IPS-18a (cell line): Measurements from ENCODE around the gene GET3.
"Not testable (repeated sequence)": the region's sequence is repeated elsewhere in the genome, so short reads cannot be mapped to it uniquely, and the experiment has no call there.

Experiments used
- H3K27ac ChIP-seq: one replicate; pipeline ENCODE4 v1.5.1; 2013; ENCODE audit warnings: low read length
- H3K27me3 ChIP-seq: one replicate; pipeline ENCODE4 v1.6.1; 2013; ENCODE audit warnings: mild to moderate bottlenecking, low read length; ENCODE audit not compliant: control insufficient read depth, insufficient read depth
- H3K36me3 ChIP-seq: one replicate; pipeline ENCODE4 v1.6.1; 2013; ENCODE audit warnings: low read depth, low read length; ENCODE audit not compliant: control insufficient read depth
- H3K4me1 ChIP-seq: one replicate; pipeline ENCODE4 v1.6.1; 2013; ENCODE audit warnings: low read depth, low read length; ENCODE audit not compliant: control insufficient read depth
- H3K4me3 ChIP-seq: one replicate; pipeline ENCODE4 v1.5.1; 2013; ENCODE audit warnings: low read length
- H3K9ac ChIP-seq: one replicate; pipeline ENCODE4 v1.6.1; 2013; ENCODE audit warnings: mild to moderate bottlenecking, low read length, moderate library complexity
- H3K9me3 ChIP-seq: one replicate; pipeline ENCODE4 v1.6.1; 2013; ENCODE audit warnings: low read depth, low read length; ENCODE audit not compliant: control insufficient read depth

GET3 gene

GRCh38 chr19:12736995-12737834 is at the start of gene GET3:
GET3 (plus strand) TSS chr19:12737497; CDS start chr19:12737506, 9 bp downstream.
- peak within 1 kb of the TSS; percentile 96 for H3K9ac ChIP-seq
- peak within 1 kb of the TSS; percentile 99 for H3K27ac ChIP-seq
- peaks cover 10% of the 10 kb centered on the region for H3K4me1 ChIP-seq
- peak within 1 kb of the TSS; percentile 85 for H3K4me3 ChIP-seq
- H3K9me3 ChIP-seq: no peaks in the 10 kb centered on the region
- peaks cover 13% of the 10 kb centered on the region for H3K36me3 ChIP-seq
- H3K27me3 ChIP-seq: no peaks in the 10 kb centered on the region

DNA sequence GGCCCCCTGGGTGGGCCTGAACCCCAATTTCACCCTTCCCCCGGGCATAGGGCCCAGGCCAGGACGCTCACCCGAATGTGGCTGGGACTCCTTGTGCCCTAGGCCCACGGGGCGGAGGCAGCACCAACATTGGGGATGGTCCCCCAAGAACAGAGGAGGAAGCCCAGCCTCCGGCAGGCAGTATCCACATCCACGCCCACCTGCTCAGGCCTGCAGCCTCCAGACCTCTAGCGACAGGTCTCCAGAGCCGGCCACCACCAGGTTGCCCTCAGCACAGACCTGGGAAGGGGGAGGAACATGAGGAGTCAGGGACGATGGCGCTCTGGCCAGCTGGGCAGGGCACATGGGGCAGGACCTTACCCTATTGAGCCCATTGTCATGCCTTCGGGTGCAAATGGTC is 48.3 kb upstream of the GET3 start:
- Histone ChIP-seq H3K27ac (no peak overlapping the region), H3K27me3 (no peaks in the 10 kb centered on the region), H3K9me3 (no peaks in the 10 kb centered on the region), H3K9ac (no peak overlapping the region), H3K4me1 (no peaks in the 10 kb centered on the region), H3K4me3 (no peak overlapping the region), H3K36me3 (no peaks in the 10 kb centered on the region)

DNA sequence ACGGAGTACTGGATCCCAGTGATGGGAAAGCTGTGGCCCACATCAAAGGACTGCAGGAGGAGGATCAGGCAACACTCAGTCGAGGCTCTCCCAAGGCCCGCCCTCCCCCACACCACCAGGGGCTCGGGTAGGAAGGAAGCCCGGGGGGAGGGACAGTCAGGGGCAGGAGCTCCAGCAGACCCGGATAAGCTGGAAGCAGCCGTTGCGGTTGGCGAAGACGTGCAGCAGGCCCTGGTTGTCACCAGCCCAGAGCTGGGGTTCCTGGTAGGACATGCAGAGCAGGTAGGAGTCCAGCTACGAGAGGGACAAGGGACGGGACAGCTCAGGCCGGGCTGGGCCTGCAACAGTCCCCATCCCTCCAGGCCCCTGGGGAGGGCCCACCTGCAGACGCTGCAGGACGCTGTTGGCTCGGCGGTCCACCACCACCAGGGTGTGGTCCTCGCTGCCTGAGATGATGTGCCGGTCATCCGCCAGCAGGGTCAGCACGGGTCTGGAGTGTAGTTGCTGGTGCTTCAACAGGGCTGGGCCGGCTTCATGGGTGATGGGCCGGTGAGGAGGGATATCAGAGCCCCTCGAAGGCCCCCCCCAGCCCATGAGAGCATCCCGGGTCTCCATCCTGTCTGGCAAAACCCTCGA is 47.6 kb upstream of the GET3 start:
- H3K9me3 ChIP-seq: no peaks in the 10 kb centered on the region
- H3K4me1 ChIP-seq: no peaks in the 10 kb centered on the region
- H3K9ac ChIP-seq: no peak overlapping the region
- H3K4me3 ChIP-seq: no peak overlapping the region
- H3K27ac ChIP-seq: no peak overlapping the region
- no peaks in the 10 kb centered on the region for H3K27me3 ChIP-seq
- no peaks in the 10 kb centered on the region for H3K36me3 ChIP-seq

DNA sequence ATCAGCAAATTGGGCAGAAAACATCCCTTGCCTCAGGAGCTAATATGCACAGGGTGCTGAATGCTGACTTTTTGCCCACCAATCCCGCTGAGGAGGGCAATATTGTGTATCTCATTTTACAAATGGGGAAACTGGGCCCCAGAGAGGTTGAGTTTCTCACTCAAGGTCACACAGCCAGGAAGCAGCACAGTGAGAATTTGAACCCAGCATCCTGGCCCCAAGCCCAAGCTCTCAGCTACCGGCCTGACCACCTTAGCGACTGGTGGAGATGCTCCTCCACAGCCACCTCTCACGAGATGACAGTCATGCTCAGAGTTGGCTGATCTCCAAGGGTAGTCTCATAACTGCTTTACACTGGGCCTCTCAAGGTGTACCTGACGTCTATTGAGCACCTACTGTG is 44.3 kb upstream of the GET3 start:
- H3K4me3 ChIP-seq: no peak overlapping the region
- no peaks in the 10 kb centered on the region for H3K9me3 ChIP-seq
- H3K36me3 ChIP-seq: no peaks in the 10 kb centered on the region
- H3K9ac ChIP-seq: no peak overlapping the region
- H3K27ac ChIP-seq: no peak overlapping the region
- no peaks in the 10 kb centered on the region for H3K4me1 ChIP-seq
- no peaks in the 10 kb centered on the region for H3K27me3 ChIP-seq

DNA sequence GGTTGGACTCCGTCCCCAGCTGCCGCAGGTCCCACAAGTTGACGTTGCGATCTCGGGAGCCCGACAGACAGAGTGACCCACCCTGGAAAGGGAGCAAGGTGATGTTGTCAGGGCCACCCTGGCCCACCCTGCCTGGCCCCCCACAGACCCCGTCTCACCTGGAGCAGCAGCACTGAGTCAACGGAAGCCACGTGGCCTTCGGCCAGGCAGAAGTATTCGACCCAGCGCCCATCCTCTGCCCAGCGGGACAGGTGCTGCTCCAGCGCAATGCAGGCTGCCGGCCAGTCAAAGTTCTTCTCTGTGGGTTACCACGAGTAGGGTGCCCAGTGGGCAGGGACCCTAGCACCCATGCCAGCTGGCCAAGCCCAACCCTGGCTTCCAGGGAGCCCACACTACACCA is 42.7 kb upstream of the GET3 start:
- Histone ChIP-seq H3K9ac (no peak overlapping the region), H3K36me3 (peaks cover 1% of the 10 kb centered on the region), H3K27ac (no peak overlapping the region), H3K4me3 (no peak overlapping the region), H3K9me3 (no peaks in the 10 kb centered on the region), H3K4me1 (no peaks in the 10 kb centered on the region), H3K27me3 (no peaks in the 10 kb centered on the region)

- Histone ChIP-seq H3K9ac (no peak overlapping the region), H3K4me1 (no peaks in the 10 kb centered on the region)
Observed at GRCh38 chr19:12695096-12695495, 42.2 kb upstream of the GET3 start.

GRCh38 chr19:12695514-12695913 is 41.8 kb upstream of the GET3 start:
- Histone ChIP-seq H3K27me3 (no peaks in the 10 kb centered on the region), H3K4me1 (no peaks in the 10 kb centered on the region), H3K4me3 (peak overlapping the region; percentile 69), H3K9ac (peak overlapping the region; percentile 48), H3K27ac (no peak overlapping the region), H3K9me3 (no peaks in the 10 kb centered on the region), H3K36me3 (peaks cover 8% of the 10 kb centered on the region)

More at GRCh38 chr19:12695096-12695495, 42.2 kb upstream of the GET3 start:
- no peaks in the 10 kb centered on the region for H3K27me3 ChIP-seq
- H3K9me3 ChIP-seq: no peaks in the 10 kb centered on the region
- no peak overlapping the region for H3K4me3 ChIP-seq
- H3K27ac ChIP-seq: no peak overlapping the region
- H3K36me3 ChIP-seq: peaks cover 6% of the 10 kb centered on the region

- H3K36me3 ChIP-seq: peaks cover 12% of the 10 kb centered on the region
- H3K9me3 ChIP-seq: no peaks in the 10 kb centered on the region
- no peaks in the 10 kb centered on the region for H3K27me3 ChIP-seq
- H3K4me3 ChIP-seq: peak overlapping the region; percentile 69
- H3K27ac ChIP-seq: no peak overlapping the region
- H3K4me1 ChIP-seq: no peaks in the 10 kb centered on the region
- peak overlapping the region; percentile 48 for H3K9ac ChIP-seq
Observed at GRCh38 chr19:12695997-12696365, 41.3 kb upstream of the GET3 start.

GRCh38 chr19:12696366-12697335 is 40.6 kb upstream of the GET3 start, which contains the start of gene FBXW9:
FBXW9 (minus strand) TSS chr19:12696631; CDS start chr19:12696581, 50 bp downstream.
- Histone ChIP-seq H3K27ac (peak within 1 kb of the TSS; percentile 13), H3K27me3 (no peaks in the 10 kb centered on the region), H3K9ac (peak within 1 kb of the TSS; percentile 48), H3K9me3 (no peaks in the 10 kb centered on the region), H3K4me3 (peak within 1 kb of the TSS; percentile 69), H3K4me1 (no peaks in the 10 kb centered on the region), H3K36me3 (peaks cover 19% of the 10 kb centered on the region)

DNA sequence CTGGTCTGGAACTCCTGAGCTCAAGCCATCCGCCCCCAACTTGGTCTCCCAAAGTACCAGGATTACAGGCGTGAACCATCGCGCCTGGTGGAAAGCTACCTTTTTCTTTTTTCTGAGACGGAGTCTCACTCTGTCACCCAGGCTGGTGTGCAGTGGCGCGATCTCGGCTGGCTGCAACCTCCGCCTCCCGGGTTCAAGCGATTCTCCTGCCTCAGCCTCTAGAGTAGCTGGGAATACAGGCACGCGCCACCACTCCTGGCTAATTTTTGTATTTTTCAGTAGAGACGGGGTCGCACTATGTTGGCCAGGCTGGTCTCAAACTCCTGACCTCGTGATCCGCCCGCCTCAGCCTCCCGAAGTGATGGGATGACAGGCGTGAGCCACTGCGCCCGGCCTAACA is 39.9 kb upstream of the GET3 start:
- H3K9me3 ChIP-seq, H3K27me3 ChIP-seq, H3K27ac ChIP-seq, H3K9ac ChIP-seq, H3K4me1 ChIP-seq: not testable (repeated sequence)
- peak overlapping the region; percentile 69 for H3K4me3 ChIP-seq
- H3K36me3 ChIP-seq: peaks cover 27% of the 10 kb centered on the region

GRCh38 chr19:12698138-12698537 is 39.2 kb upstream of the GET3 start:
- Histone ChIP-seq H3K9me3 (no peaks in the 10 kb centered on the region), H3K27me3 (no peaks in the 10 kb centered on the region), H3K36me3 (peaks cover 31% of the 10 kb centered on the region), H3K9ac (no peak overlapping the region), H3K4me1 (no peaks in the 10 kb centered on the region), H3K4me3 (no peak overlapping the region), H3K27ac (no peak overlapping the region)
